ENCODE data around the gene ASB3. TPM values are rescaled to one million over a fixed set of nuclear protein-coding genes. Genes with fewer than 3 reads are reported as not detected.

The ASB3 gene
- total and polyA plus RNA-seq, 2 donors (not counting 1 experiment from before 2014, with no cell fraction given) = 15.9 to 30.7 TPM

DNA sequence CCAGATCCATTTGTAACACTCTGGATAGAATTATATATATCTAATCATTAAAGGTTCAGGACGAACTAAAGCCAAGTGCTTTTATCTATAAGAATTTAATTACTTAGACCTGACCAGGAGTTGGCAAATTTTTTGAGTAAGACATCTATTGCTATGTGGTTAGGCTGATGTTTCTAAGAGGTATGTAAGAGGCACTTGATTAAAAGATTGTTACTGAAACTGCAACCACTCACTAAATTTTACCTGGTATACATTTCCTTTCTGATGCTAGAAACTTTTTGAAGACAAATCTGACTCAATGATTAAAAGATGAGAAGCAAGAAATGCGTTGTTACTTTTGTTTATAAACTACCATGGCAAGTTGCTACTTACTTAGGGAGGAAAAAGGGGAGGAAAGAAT, 95.9 kb downstream of the ASB3 start:
- Histone ChIP-seq H3K36me3 (replicated peaks in 1 of 2; ENCODE audit: control extremely low read depth in 1 of 2, control insufficient read depth in 1 of 2, extremely low read depth in 1 of 2, insufficient read depth in 2 of 2, low read length in 1 of 2) (peaks cover 6 to 25% of the 10 kb centered on the region in 2 experiments), H3K4me1 (ENCODE audit: control insufficient read depth in 2 of 2, insufficient read depth in 2 of 2, low read length in 2 of 2) (no peaks in the 10 kb centered on the region), H3K4me2 (replicated peaks; ENCODE audit: low read depth, low read length, poor library complexity, severe bottlenecking) (no peak overlapping the region), H3K27me3 (replicated peaks in 1 of 4; ENCODE audit: control extremely low read depth in 1 of 4, control insufficient read depth in 3 of 4, insufficient read depth in 4 of 4, low read length in 3 of 4) (no peaks in the 10 kb centered on the region), H2AFZ (ENCODE audit: insufficient read depth, low read depth, low read length, poor library complexity, severe bottlenecking) (no peak overlapping the region), H3K79me2 (ENCODE audit: control insufficient read depth, insufficient read depth, low read length) (no peaks in the 10 kb centered on the region), H3K9me3 (ENCODE audit: control extremely low read depth in 1 of 3, control insufficient read depth in 2 of 3, insufficient read depth in 1 of 3, low read length in 2 of 3) (no peaks in the 10 kb centered on the region), H3K4me3 (ENCODE audit: control extremely low read depth in 1 of 5, extremely low read depth in 1 of 5, insufficient read depth in 1 of 5, low read depth in 2 of 5, low read length in 4 of 5) (no peak overlapping the region), H4K20me1 (ENCODE audit: control insufficient read depth, insufficient read depth, low read length, poor library complexity, severe bottlenecking) (no peaks in the 10 kb centered on the region), H3K9ac (ENCODE audit: low read length) (no peak overlapping the region), H3K27ac (ENCODE audit: low read length in 2 of 2) (no peak overlapping the region)
- intact Hi-C loops (cut with micrococcal nuclease) = no loop called here
- DNase-seq (no peak), ATAC-seq (ENCODE audit: low read depth) (no peak)
- H3K27ac Mint-ChIP-seq = no peak overlapping the region
- H3K9me3 Mint-ChIP-seq (ENCODE audit: insufficient read depth) = no peaks in the 10 kb centered on the region
- no CpG with 5 or more reads among the region's 2 CpGs for WGBS (ENCODE audit: insufficient coverage)
- H3K4me3 Mint-ChIP-seq = no peak overlapping the region
- H3K27me3 Mint-ChIP-seq = no peaks in the 10 kb centered on the region
- no peak for TF ChIP-seq EZH2 (IDR thresholded peaks at IDR 0.05; ENCODE audit: borderline replicate concordance, insufficient read depth, low read depth, low read length, poor library complexity, severe bottlenecking)
- TF ChIP-seq, protein P1, sequence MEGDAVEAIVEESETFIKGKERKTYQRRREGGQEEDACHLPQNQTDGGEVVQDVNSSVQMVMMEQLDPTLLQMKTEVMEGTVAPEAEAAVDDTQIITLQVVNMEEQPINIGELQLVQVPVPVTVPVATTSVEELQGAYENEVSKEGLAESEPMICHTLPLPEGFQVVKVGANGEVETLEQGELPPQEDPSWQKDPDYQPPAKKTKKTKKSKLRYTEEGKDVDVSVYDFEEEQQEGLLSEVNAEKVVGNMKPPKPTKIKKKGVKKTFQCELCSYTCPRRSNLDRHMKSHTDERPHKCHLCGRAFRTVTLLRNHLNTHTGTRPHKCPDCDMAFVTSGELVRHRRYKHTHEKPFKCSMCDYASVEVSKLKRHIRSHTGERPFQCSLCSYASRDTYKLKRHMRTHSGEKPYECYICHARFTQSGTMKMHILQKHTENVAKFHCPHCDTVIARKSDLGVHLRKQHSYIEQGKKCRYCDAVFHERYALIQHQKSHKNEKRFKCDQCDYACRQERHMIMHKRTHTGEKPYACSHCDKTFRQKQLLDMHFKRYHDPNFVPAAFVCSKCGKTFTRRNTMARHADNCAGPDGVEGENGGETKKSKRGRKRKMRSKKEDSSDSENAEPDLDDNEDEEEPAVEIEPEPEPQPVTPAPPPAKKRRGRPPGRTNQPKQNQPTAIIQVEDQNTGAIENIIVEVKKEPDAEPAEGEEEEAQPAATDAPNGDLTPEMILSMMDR (IDR thresholded peaks at IDR 0.05) = no peak
- ChIA-PET POLR2A (no interaction called here), CTCF (no interaction called here)
- no peaks in the 10 kb centered on the region for H3K4me1 Mint-ChIP-seq

DNA sequence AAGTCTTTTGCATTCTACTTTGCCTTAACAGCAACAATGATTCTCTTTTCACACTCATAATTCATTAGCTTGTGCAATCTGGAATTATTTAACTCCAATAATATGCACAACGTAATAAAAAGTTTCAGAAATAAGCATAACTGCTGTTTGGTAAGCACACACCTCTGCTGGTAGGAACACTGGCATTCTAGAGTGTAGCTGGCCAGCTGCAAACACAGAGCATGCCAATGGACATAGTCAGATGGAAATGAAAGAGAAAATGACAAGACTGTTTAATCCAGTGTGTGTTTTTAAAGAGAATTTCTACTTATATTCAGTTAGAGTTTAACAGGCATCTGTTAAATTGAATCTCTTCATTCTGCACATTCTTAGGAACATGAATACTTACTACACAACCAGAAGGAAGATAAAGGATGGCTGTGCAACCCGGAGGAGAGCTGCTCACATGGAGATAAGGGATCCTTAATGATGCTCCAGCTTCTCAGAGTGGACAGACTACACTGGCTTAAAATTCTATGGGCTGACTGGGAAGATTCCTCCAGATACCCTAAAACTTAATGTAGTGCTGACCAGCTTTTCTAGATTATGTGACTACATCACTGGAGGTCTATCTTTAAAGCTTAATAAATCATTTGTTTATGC, 113.8 kb downstream of the ASB3 start:
- H3K27ac Mint-ChIP-seq = no peak overlapping the region

More for the DNA sequence above, 113.8 kb downstream of the ASB3 start:
- H3K4me3 Mint-ChIP-seq = no peak overlapping the region
- Histone ChIP-seq H3K4me2 (replicated peaks; ENCODE audit: low read depth, low read length, poor library complexity, severe bottlenecking) (no peak overlapping the region), H3K79me2 (ENCODE audit: control insufficient read depth, insufficient read depth, low read length) (no peaks in the 10 kb centered on the region), H3K4me1 (ENCODE audit: control insufficient read depth in 2 of 2, insufficient read depth in 2 of 2, low read length in 2 of 2) (no peaks in the 10 kb centered on the region), H2AFZ (ENCODE audit: insufficient read depth, low read depth, low read length, poor library complexity, severe bottlenecking) (no peak overlapping the region), H3K36me3 (replicated peaks in 1 of 2; ENCODE audit: control extremely low read depth in 1 of 2, control insufficient read depth in 1 of 2, extremely low read depth in 1 of 2, insufficient read depth in 2 of 2, low read length in 1 of 2) (no peaks in the 10 kb centered on the region), H3K9me3 (ENCODE audit: control extremely low read depth in 1 of 3, control insufficient read depth in 2 of 3, insufficient read depth in 1 of 3, low read length in 2 of 3) (no peaks in the 10 kb centered on the region), H3K27ac (ENCODE audit: low read length in 2 of 2) (no peak overlapping the region), H3K9ac (ENCODE audit: low read length) (no peak overlapping the region), H3K27me3 (replicated peaks in 1 of 4; ENCODE audit: control extremely low read depth in 1 of 4, control insufficient read depth in 3 of 4, insufficient read depth in 4 of 4, low read length in 3 of 4) (no peaks in the 10 kb centered on the region), H3K4me3 (ENCODE audit: control extremely low read depth in 1 of 5, extremely low read depth in 1 of 5, insufficient read depth in 1 of 5, low read depth in 2 of 5, low read length in 4 of 5) (no peak overlapping the region), H4K20me1 (ENCODE audit: control insufficient read depth, insufficient read depth, low read length, poor library complexity, severe bottlenecking) (no peaks in the 10 kb centered on the region)
- ChIA-PET POLR2A (no interaction called here), CTCF (no interaction called here)
- no peak for ATAC-seq (ENCODE audit: low read depth)
- DNase-seq = no peak
- peaks cover under 1% of the 10 kb centered on the region for H3K9me3 Mint-ChIP-seq (ENCODE audit: insufficient read depth)
- no peaks in the 10 kb centered on the region for H3K4me1 Mint-ChIP-seq
- intact Hi-C loops (cut with micrococcal nuclease) = no loop called here
- no peaks in the 10 kb centered on the region for H3K27me3 Mint-ChIP-seq
- TF ChIP-seq EZH2 (IDR thresholded peaks at IDR 0.05; ENCODE audit: borderline replicate concordance, insufficient read depth, low read depth, low read length, poor library complexity, severe bottlenecking) = no peak
- TF ChIP-seq, protein P1 (IDR thresholded peaks at IDR 0.05) = no peak
- no CpG with 5 or more reads among the region's 2 CpGs for WGBS (ENCODE audit: insufficient coverage)

All from B cell (primary cell).